MCF 10A (cell line): ENCODE measurements around the gene TTYH1. TPM values are rescaled to one million over a fixed set of nuclear protein-coding genes. Genes with fewer than 3 reads are reported as not detected.
A peak's percentile ranks its signal among the peaks of the same experiment; 100 is the strongest.

Source experiments
- BruUV-seq: library from RNA; stranded (reverse); fragments of 400-500 nt; replicated peaks from 2 replicates; lab custom pipeline; 2021; lab: Mats Ljungman, UMichigan
- CTCF ChIA-PET: fragments of 300-600 bp; sonication (Branson Sonifier 250); formaldehyde crosslinking; extraction: SDS; loops from one replicate; lab custom pipeline; 2021; ENCODE audit warnings: antibody characterized with exemption, inconsistent platforms; lab: Yijun Ruan, JAX
- POLR2A ChIA-PET: fragments of 300-600, 350-650 bp; sonication (Branson Sonifier 250); formaldehyde crosslinking; extraction: SDS; loops from one replicate; lab custom pipeline; 2020; ENCODE audit warnings: antibody characterized with exemption, inconsistent platforms; lab: Yijun Ruan, JAX
- DNase-seq: peaks from one replicate; pipeline ENCODE4 v3.0.0-alpha.2; 2018; ENCODE audit not compliant: unreplicated experiment
- H3K27ac Mint-ChIP-seq: one replicate; pipeline ENCODE4 v1.8.0; 2022; ENCODE audit warnings: mild to moderate bottlenecking, low read depth, mixed read lengths; ENCODE audit not compliant: unreplicated experiment
- H3K27me3 Mint-ChIP-seq: one replicate; pipeline ENCODE4 v1.8.0; 2022; ENCODE audit warnings: mixed read lengths; ENCODE audit not compliant: insufficient read depth, unreplicated experiment
- H3K36me3 Mint-ChIP-seq: one replicate; pipeline ENCODE4 v1.8.0; 2022; ENCODE audit warnings: mild to moderate bottlenecking, moderate library complexity, mixed read lengths; ENCODE audit not compliant: insufficient read depth, unreplicated experiment
- H3K4me1 Mint-ChIP-seq: one replicate; pipeline ENCODE4 v1.8.0; 2022; ENCODE audit warnings: mixed read lengths; ENCODE audit not compliant: insufficient read depth, unreplicated experiment
- H3K4me3 Mint-ChIP-seq: one replicate; pipeline ENCODE4 v1.8.0; 2022; ENCODE audit warnings: mild to moderate bottlenecking, moderate library complexity, mixed read lengths; ENCODE audit not compliant: unreplicated experiment
- H3K9me3 Mint-ChIP-seq: one replicate; pipeline ENCODE4 v1.8.0; 2022; ENCODE audit warnings: mixed read lengths; ENCODE audit not compliant: unreplicated experiment
- CTCF ChIP-seq: fragments of 200-600 bp; IDR thresholded peaks from one replicate; pipeline ENCODE4 v1.8.0; 2022; ENCODE audit warnings: antibody characterized with exemption, mild to moderate bottlenecking; ENCODE audit not compliant: unreplicated experiment
- intact Hi-C: fragments of 100-400 bp; cut with micrococcal nuclease; formaldehyde crosslinking; loops from 2 replicates; pipeline ENCODE4 v1.14.1; 2022
- total RNA-seq: library from RNA; stranded (reverse); gene quantifications from 2 replicates; pipeline ENCODE4 v1.2.3, GENCODE V29; 2022

The TTYH1 gene
- total RNA-seq, 1 experiment from 2014 or later: not detected

- ChIA-PET CTCF (interaction anchor here (0.8 kb wide), 1 partner anchor 17 kb away, joined by 3 read pairs; no protein-coding TSS in a partner anchor), POLR2A (no interaction called here)
- no TSS peak for BruUV-seq
- Mint-ChIP-seq H3K36me3 (peaks cover 89% of the 10 kb centered on the region), H3K4me3 (no peak overlapping the region), H3K27me3 (no peaks in the 10 kb centered on the region), H3K9me3 (no peaks in the 10 kb centered on the region), H3K4me1 (peaks cover 21% of the 10 kb centered on the region), H3K27ac (no peak overlapping the region)
- intact Hi-C loops: no loop called here
- no peak for TF ChIP-seq CTCF
- DNase-seq: no peak
Observed at GRCh38 chr19:54456423-54457373, 41.4 kb downstream of the TTYH1 start.

- no peak for DNase-seq
- H3K27me3 Mint-ChIP-seq: no peaks in the 10 kb centered on the region
- H3K4me3 Mint-ChIP-seq: no peak overlapping the region
- peaks cover 91% of the 10 kb centered on the region for H3K36me3 Mint-ChIP-seq
- BruUV-seq: TSS peak; percentile 1
- no peak for TF ChIP-seq CTCF
- ChIA-PET CTCF (no interaction called here), POLR2A (interaction anchor here (6.8 kb wide), 1 partner anchor 9 kb away, joined by 157 read pairs; the partner anchor contains the start of gene LENG8)
- intact Hi-C loops: no loop called here
- no peak overlapping the region for H3K27ac Mint-ChIP-seq
- no peaks in the 10 kb centered on the region for H3K9me3 Mint-ChIP-seq
- H3K4me1 Mint-ChIP-seq: peaks cover 20% of the 10 kb centered on the region
Observed at GRCh38 chr19:54457773-54458647, 42.7 kb downstream of the TTYH1 start.

- H3K4me3 Mint-ChIP-seq: no peak overlapping the region
- H3K27ac Mint-ChIP-seq: no peak overlapping the region
- CTCF ChIA-PET: interaction anchor here (1.0 kb wide), 1 partner anchor 9 kb away, joined by 3 read pairs; no protein-coding TSS in a partner anchor
- BruUV-seq: no TSS peak
- intact Hi-C loops: no loop called here
- POLR2A ChIA-PET: interaction anchor here (6.8 kb wide), 1 partner anchor 9 kb away, joined by 157 read pairs; the partner anchor contains the start of gene LENG8
- H3K27me3 Mint-ChIP-seq: no peaks in the 10 kb centered on the region
- H3K4me1 Mint-ChIP-seq: peaks cover 16% of the 10 kb centered on the region
- peaks cover 90% of the 10 kb centered on the region for H3K36me3 Mint-ChIP-seq
- DNase-seq: no peak
- no peak for TF ChIP-seq CTCF
- H3K9me3 Mint-ChIP-seq: no peaks in the 10 kb centered on the region
Observed at GRCh38 chr19:54458648-54459281, 43.5 kb downstream of the TTYH1 start.
